ENCODE results near the gene TRIM17.

Gene TRIM17

GRCh38 chr1:228416217-228416933, at the start of gene TRIM17:
TRIM17 (minus strand) TSS chr1:228416861; CDS start chr1:228415072, 1,789 bp downstream.
- DNase-seq: no peak

- no peak for DNase-seq
Observed at GRCh38 chr1:228465571-228466146, 49.0 kb upstream of the TRIM17 start.

DNA sequence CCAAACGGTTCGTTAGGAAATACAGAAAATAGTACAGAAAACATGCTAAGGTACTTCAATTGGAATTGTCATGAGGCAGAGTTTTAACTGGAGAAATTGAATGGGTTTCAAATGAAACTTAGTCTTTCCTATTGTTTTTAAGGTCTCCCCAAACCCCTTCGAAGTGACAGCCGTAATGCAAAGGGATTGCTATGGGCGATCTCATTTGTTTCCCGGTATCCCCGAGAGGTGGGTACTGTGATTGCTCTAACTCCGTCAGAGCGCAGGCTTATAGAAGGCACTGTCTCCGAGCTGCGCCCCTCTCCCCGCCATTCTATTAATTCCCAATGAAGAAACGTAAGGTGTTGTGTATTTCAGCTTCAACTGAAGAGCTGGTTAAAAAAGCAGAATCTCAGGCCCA, 48.5 kb upstream of the TRIM17 start:
- DNase-seq: no peak

- DNase-seq: peak; percentile 75
Observed at GRCh38 chr1:228464487-228464983, 47.9 kb upstream of the TRIM17 start.

DNA sequence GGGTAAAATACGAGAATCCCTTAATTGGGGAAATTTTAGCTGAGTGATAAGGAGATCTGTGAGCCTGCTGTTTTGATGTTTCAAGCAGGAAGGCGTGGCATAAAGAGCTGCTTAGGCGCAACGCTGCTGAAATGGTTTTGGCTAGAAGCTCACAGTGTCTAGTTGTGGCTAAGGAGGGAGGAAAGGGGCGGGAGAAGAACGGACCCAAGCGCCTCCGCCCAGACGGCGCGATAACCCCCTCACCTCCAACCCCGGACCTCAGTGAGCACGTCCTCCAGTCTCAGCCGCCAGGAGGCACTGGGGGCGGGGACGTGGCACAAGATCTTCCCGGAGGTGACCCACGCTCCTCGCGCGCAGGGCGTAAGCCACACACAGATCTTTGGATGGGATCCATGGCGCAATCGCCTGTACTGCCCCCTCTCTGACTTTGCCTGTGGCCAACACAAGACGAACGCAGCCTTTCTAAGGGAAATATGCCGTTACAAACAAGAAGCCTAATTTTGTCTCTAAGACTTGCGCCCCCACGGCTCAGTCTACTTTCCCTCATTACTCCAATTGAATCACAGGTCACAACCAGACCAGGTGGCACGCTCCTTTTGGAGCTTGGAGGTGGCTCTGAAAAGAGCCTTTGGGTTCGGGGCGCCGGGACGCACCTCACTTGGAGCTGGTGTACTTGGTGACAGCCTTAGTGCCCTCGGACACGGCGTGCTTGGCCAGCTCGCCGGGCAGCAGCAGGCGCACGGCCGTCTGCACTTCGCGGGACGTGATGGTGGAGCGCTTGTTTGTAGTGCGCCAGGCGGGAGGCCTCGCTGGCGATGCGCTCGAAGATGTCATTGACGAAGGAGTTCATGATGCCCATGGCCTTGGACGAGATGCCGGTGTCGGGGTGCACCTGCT, 47.1 kb upstream of the TRIM17 start:
- DNase-seq: peak; percentile 25

DNA sequence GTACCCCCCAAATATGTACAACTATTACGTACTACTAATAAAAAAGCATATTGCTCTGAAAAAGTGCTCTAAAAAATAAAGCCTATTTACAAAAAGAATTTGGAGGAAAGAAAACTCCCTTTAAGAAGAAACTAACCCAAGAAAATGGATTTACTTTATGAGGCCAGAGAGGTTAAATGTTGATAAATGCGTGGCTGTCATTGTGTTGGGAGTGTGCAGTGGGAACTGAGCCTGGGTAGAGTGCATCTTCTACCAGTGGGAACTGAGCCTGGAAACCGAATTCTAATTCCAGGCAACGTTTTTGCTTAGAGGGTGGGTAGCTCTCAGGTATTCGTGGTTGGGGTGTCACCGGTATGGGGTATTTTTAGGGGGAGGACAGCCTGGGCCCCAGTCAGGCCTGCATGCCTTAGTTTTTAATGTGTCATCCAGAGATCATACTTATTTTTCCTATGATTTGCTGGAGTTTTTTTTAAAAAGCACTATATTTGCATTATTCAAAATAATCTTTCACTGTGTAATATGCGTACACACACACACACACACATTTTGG, 46.4 kb upstream of the TRIM17 start:
- no peak for DNase-seq

- DNase-seq: no peak
Observed at GRCh38 chr1:228462560-228462959, 45.9 kb upstream of the TRIM17 start.

- no peak for DNase-seq
Observed at GRCh38 chr1:228460821-228461220, 44.2 kb upstream of the TRIM17 start.

DNA sequence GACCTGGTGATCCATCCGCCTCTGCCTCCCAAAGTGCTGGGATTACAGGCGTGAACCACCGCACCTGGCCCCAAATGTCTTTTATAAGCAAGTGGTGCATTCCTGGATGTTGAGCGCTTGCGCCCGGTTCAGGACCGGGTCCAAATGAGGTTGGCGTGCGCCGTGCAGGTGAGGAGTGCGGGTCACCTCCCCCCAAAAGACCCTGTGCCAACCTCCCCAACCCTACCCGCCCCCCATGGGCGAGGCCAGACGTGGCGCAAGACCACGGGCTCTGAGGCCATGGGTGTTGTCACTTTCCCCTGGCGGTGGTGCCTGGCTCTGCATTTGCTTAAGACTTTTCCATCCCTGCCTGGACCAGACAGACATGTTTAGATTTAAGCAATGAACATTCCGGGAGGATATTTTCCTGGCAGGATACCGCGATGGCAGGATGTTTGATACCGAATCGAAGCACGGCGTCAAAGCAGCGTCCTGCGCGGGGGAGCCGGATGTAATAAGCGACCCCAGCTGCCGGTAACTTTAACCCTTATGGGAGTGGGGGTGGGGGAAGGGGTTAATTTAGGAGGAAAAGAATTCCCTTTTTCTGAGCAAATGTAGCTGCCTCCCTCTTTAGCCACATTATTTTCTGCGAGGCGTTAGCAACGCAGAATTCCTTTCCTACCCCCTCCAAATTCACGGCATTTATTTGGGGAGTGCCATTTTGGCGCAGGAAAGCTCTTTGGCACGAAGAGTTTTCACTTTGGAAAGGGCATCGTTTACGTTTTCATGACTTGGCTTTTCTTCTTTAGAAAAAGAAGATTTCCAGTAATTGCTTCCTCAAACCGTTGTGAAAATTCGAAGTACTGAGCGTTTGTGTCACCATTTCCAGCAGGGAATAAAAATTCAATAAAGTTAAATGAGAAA, 42.7 kb upstream of the TRIM17 start:
- DNase-seq: peak; percentile 76

- DNase-seq: peak; percentile 98
Observed at GRCh38 chr1:228457396-228458176, 40.9 kb upstream of the TRIM17 start.

GRCh38 chr1:228457017-228457395, 40.3 kb upstream of the TRIM17 start:
- no peak for DNase-seq

DNA sequence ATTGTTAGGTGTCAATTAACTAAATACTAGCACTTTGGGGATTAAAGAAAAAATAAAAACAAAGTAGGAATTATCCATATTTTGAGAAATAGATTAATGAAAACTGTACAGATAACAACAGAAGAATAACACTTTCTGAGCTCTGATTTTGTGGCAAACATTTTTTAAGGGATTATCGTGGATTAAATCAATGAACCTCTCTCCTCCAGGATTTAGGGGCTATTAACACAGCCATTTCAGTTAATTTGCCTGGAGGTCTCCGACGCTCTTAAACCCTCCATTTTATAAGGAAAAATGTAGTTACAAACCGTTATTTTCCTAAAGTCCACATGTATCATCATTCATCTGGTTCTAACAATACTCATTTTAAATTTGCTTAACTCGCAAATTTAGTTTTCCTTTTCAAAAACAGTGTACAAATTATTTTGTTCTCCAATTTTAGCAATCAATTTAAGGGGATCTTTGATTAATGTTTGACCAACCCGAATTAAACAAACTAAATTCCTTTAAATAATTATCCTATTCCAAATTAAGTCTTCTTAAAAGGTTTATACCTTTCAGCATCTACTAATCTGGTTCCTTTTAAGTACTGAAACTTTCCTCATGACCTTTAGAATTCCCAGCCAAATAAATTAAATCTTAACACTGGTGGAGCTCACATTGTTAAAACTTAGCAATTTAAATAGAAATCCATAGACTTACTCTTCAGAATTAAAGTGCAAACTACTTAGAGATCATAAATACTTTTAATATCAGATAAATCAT, 39.8 kb upstream of the TRIM17 start:
- no peak for DNase-seq

DNA sequence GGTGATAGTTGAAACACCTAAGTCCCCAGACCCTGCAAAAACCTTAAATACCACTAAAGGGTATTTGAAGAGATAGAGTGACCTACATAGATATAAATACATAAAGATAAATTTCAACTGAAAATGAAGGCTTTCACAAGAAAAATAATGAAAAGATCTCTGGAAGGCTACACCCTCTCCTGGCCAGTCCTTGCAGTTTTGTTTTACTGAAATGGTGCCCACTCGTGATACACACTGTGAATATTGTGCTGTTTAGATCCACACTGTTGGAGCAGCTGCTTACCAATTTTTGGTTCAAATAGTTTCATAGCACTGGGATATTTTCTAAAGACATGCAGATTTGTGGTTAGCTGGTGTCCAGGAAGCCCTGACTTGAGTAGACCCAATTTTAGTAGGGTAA, 39.1 kb upstream of the TRIM17 start:
- DNase-seq: peak; percentile 23

DNA sequence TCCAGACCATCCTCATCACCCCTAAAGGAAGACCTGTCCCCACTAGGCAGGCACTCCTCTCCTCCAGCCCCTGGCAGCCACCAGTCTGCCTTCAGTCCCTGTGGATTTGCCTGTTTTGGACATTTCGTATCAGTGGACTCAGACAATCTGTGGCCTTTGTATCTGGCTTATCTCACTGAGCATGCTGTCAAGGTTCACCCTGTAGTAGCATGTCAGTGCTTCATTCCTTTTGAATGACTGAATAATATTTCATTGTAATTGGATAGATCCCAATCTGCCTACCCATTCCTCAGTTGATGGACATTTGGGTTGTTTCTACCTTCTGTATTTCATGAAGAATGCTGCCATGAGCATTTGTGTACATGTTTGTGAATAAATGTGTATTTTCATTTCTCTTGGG, 37.6 kb upstream of the TRIM17 start:
- DNase-seq: no peak

- no peak for DNase-seq
Observed at GRCh38 chr1:228453614-228454013, 37.0 kb upstream of the TRIM17 start.

- no peak for DNase-seq
Observed at GRCh38 chr1:228453022-228453560, 36.4 kb upstream of the TRIM17 start.

- DNase-seq: peak; percentile 46
Observed at GRCh38 chr1:228452194-228453021, 35.7 kb upstream of the TRIM17 start.

DNA sequence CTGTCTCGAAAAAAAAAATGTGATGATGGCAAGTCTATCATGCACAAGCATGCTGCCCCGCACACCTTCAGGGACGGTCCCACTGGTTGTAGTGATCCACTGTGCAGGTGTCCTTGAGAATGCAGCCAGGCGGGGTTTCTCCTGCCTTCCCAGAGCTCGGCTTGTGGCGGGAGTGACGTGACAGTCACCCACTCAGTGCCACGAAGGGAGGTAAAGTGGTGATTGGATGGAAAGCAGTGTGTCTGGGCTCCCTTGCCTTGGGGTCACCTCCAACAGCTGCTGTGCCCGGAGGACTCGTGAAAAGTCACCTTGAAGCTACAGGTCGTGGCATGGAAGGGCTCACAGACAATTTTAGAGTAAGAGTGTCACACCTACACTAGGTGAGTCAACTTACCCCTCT, 33.5 kb upstream of the TRIM17 start:
- no peak for DNase-seq

- DNase-seq: no peak
Observed at GRCh38 chr1:228448372-228448771, 31.7 kb upstream of the TRIM17 start.
